Skeletal muscle satellite cell (primary cell): ENCODE results near the gene PPFIBP1.

ENCODE experiments used
- H3K27me3 ChIP-seq: 2 replicates; pipeline ENCODE4 v1.7.0; 2013; ENCODE audit warnings: low read length; ENCODE audit not compliant: control insufficient read depth, insufficient read depth
- H3K36me3 ChIP-seq: 2 replicates; pipeline ENCODE4 v1.7.0; 2013; ENCODE audit warnings: mild to moderate bottlenecking, control low read depth, low read length; ENCODE audit not compliant: insufficient read depth
- H3K4me1 ChIP-seq: 2 replicates; pipeline ENCODE4 v1.7.0; 2013; ENCODE audit warnings: low read length; ENCODE audit not compliant: control insufficient read depth, insufficient read depth
- H3K4me2 ChIP-seq: 2 replicates; pipeline ENCODE4 v1.7.0; 2013; ENCODE audit warnings: mild to moderate bottlenecking, low read length
- H3K4me3 ChIP-seq: 2 replicates; pipeline ENCODE4 v1.7.0; 2013; ENCODE audit warnings: low read length
- H3K9ac ChIP-seq: 2 replicates; pipeline ENCODE4 v1.7.0; 2013; ENCODE audit warnings: mild to moderate bottlenecking, low read depth, low read length, moderate library complexity
- H3K9me3 ChIP-seq: replicated peaks from 2 replicates; pipeline ENCODE4 v1.7.0; 2013; ENCODE audit warnings: mild to moderate bottlenecking, control low read depth, low read length

PPFIBP1 gene

DNA sequence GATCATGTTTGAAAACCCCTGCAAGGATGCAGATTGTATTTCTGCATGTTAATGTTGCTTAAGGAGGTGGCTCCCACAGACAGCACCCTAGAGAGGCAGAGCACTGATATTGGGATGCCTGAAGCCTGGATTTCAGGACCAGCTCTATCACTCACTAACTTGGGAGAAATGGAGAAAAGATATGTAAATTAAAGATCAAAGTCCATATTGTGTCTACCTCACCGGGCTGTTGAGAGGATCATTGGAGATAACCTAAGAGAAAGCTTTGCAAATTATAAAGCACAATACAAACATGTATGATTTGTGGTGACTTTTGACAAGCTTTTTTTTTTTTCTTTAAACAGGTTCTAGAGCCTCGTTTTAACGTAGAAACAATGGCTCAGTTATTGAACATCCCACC lies 164.7 kb downstream of the PPFIBP1 start:
- Histone ChIP-seq H3K4me2 (no peak overlapping the region), H3K4me3 (no peak overlapping the region), H3K9me3 (no peaks in the 10 kb centered on the region), H3K36me3 (peaks cover 85% of the 10 kb centered on the region), H3K4me1 (no peaks in the 10 kb centered on the region), H3K27me3 (no peaks in the 10 kb centered on the region), H3K9ac (no peak overlapping the region)

DNA sequence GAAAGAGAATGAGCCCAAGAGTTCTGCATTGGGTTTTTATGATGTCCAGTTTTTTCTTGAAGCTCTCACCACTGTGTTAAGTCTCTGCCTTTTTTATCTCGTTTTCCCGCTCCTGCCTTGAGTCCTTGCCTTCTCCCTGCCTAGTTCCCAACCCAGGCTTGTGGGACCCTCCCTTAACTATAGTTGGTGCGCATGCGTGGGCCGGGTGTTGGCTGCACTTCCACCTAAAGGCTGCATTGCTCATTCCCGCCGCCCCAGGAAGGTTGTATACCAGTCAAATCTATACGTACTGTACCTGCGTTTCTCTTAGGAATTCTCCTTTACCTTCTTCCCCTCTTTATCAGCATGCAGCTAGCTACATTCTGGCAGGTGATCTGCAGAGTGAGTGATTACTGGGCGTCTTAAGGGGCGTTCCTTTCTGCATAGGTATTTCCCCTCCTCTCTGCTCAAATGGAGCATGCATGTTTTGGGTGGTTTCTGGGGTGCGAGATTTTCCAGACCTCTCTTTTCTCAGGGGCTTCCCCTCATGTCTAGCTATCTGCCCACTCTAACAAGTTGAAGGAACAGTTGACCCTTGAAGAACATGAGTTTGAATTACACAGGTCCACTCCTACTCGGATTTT lies 165.7 kb downstream of the PPFIBP1 start:
- Histone ChIP-seq H3K9me3 (no peaks in the 10 kb centered on the region), H3K4me1 (no peaks in the 10 kb centered on the region), H3K27me3 (no peaks in the 10 kb centered on the region), H3K36me3 (peaks cover 88% of the 10 kb centered on the region), H3K9ac (no peak overlapping the region), H3K4me2 (no peak overlapping the region), H3K4me3 (no peak overlapping the region)

DNA sequence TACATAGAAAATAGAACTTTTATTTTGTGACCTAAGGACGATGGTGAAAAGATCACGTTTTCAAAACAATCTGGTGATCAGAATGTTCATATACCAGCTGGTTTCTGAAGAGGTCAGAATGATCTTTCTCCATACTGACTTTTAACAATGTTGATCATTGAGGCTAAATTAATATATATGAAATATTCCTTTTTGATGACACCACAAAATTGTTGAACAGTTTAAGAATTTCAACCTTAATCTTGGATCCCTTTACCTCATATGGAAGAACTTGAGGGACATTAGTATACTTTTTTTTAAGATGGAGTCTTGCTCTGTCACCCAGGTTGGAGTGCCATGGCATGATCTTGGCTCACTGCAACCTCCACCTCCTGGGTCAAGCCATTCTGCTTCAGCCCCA lies 169.4 kb downstream of the PPFIBP1 start:
- Histone ChIP-seq H3K4me2 (no peak overlapping the region), H3K4me1 (no peaks in the 10 kb centered on the region), H3K4me3 (no peak overlapping the region), H3K9ac (no peak overlapping the region), H3K36me3 (peaks cover 75% of the 10 kb centered on the region), H3K9me3 (no peaks in the 10 kb centered on the region), H3K27me3 (no peaks in the 10 kb centered on the region)

DNA sequence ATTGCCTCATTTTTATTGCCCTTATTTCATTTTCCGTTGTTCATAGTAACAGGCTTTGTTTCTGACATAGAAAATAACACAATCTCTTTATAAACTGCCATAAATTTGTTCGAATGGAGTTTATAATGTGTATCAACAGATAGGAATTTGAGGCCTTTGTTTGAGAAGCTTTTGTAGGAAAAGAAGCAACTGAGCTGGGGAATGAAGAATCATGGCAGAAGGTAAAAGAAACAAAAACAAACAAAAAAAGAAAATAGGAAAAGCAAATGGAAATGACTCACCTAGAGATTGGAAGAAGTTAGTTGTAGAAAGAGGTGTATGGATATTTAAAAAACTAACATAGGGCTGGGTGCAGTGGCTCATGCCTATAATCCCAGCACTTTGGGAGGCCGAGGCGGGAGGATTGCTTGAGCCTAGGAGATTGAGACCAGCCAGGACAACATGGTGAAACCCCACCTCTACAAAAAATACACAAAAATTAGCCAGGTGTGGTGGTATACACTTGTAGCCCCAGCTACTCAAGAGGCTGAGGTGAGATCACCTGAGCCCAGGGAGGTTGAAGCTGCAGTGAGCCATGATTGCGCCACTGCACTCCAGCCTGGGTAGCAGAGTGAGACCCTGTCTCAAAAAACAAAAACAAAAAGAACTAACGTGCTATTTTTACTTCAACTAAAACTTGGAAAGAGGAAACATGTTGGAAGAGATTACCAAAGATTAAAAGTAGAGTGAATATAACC lies 171.7 kb downstream of the PPFIBP1 start:
- H3K4me1 ChIP-seq: no peaks in the 10 kb centered on the region
- H3K9me3 ChIP-seq: no peaks in the 10 kb centered on the region
- no peak overlapping the region for H3K4me3 ChIP-seq
- H3K36me3 ChIP-seq: peaks cover 56% of the 10 kb centered on the region
- H3K4me2 ChIP-seq: no peak overlapping the region
- no peaks in the 10 kb centered on the region for H3K27me3 ChIP-seq
- no peak overlapping the region for H3K9ac ChIP-seq

DNA sequence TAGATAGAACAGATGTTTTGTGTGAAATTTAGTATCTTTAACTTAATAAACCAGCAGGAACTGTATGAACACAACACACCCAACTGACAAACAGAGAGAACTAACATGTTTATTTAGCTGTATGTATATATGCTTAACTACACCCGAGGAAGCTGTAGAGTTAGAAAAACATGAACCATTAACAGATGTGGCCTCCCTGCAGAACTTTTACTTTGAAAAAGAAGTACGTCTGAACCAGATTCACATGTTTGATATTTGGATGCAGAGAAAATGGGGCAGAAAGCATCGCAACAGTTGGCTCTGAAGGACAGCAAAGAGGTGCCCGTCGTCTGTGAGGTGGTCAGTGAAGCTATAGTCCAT lies 172.3 kb downstream of the PPFIBP1 start, which contains the start of gene REP15:
TSS of gene REP15 (plus strand) at position 155 of the 360 bp plus-strand sequence. CDS start at position 271, 116 bp downstream.
- H3K36me3 ChIP-seq: peaks cover 50% of the 10 kb centered on the region

DNA sequence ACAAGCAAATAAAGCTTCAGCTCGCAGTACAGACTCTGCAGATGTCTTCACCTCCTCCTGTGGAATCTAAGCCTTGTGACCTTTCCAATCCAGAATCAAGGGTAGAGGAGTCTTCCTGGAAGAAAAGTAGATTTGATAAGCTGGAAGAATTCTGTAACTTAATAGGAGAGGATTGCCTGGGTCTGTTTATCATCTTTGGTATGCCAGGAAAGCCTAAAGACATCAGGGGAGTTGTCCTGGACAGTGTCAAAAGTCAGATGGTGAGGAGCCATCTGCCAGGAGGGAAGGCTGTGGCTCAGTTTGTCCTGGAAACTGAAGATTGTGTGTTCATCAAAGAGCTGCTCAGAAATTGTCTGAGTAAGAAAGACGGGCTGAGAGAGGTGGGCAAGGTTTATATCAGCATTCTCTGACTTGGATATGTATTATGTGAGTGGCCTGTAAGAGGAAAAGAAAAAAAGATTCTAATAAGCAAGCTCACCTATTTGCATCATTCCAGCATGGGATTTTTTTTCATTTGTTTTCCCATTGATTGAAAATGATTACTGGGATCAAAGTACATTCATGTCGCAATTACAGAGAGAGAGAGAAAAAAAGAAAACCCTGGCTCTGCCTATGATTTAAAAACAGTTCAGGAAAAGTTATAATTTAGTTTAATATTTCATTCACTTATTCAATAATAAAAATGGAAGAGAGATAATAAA lies 173.0 kb downstream of the PPFIBP1 start:
- H3K36me3 ChIP-seq: peaks cover 43% of the 10 kb centered on the region
- H3K27me3 ChIP-seq: no peaks in the 10 kb centered on the region
- no peaks in the 10 kb centered on the region for H3K9me3 ChIP-seq
- no peaks in the 10 kb centered on the region for H3K4me1 ChIP-seq
- H3K4me2 ChIP-seq: no peak overlapping the region
- H3K4me3 ChIP-seq: no peak overlapping the region
- H3K9ac ChIP-seq: no peak overlapping the region

More for the DNA sequence above, 172.3 kb downstream of the PPFIBP1 start, which contains the start of gene REP15:
- Histone ChIP-seq H3K27me3 (no peaks in the 10 kb centered on the region), H3K4me1 (no peaks in the 10 kb centered on the region), H3K9me3 (no peaks in the 10 kb centered on the region), H3K9ac (no peak within 1 kb of the TSS), H3K4me2 (no peak within 1 kb of the TSS), H3K4me3 (no peak within 1 kb of the TSS)

DNA sequence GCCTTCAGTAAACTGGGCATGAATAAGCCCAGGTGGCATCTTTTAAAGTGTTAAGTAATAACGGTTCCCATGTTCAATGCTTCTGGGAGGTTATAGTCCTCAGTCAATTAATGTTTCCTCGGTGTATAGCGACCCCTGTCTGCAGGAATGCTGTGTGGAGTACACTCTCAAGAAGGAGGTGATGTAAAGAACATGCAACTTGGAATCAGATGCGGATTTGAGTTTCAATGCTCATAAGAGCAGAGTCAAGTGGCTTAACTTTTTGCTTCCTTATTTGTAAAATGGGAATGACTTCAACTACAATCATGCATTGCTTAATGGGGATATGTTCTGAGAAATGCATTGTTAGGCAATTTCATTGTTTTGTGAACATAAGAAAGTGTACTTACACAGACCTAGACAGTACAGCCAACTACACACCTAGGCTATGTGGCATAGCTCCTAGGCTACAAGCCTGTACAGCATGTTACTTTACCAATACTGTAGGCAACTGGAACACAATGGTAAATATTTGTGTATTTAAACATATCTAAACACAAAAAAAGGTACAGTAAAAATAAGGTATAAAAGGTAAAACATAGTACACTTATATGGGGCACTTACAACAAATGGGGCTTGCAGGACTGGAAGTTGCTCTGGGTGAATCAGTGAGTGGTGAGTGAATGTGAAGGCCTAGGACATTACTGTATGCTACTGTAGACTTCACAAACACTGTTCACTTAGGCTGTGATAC lies 179.9 kb downstream of the PPFIBP1 start:
- Histone ChIP-seq H3K9me3 (no peaks in the 10 kb centered on the region), H3K4me2 (no peak overlapping the region), H3K9ac (no peak overlapping the region), H3K27me3 (no peaks in the 10 kb centered on the region), H3K4me3 (no peak overlapping the region), H3K36me3 (peaks cover 1% of the 10 kb centered on the region), H3K4me1 (no peaks in the 10 kb centered on the region)

DNA sequence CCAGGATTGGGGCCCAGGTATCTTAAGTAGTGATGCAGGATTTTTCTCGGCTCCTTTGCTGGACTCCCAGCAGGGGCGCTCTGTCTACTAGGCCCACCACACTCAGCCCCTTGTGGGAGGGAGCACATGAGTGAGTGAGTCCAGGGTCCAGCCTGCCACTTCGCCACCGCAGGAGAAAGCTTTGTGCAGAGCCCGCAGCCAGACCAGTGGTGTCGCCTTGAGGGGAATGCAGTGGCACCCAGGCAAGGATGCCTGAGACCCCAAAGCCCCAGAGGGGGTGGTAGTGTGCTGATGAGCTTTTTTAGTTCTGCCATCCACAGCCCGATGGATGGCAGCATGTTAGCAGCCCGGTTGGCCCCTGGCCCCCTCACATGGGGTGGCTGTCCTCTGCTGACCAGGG lies 181.3 kb downstream of the PPFIBP1 start:
- no peaks in the 10 kb centered on the region for H3K4me1 ChIP-seq
- H3K9me3 ChIP-seq: no peaks in the 10 kb centered on the region
- no peak overlapping the region for H3K4me3 ChIP-seq
- no peak overlapping the region for H3K9ac ChIP-seq
- no peak overlapping the region for H3K4me2 ChIP-seq
- no peaks in the 10 kb centered on the region for H3K27me3 ChIP-seq
- no peaks in the 10 kb centered on the region for H3K36me3 ChIP-seq

DNA sequence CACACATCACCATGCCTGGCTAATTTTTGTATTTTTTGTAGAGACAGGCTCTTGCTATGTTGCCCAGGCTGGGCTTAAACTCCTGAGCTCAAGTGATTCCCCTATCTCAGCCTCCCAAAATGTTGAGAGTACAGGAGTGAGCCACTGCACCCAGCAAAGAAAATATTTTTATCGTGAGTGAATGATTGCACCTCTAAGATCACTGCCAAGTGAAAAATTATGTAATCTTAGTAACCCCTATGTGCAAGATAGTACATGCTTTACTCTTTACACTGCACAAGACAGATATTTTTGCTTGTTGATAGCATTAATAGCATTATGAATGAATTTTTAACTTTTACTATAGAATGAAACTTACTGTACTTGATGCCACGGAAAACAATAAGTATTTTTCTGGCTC lies 183.2 kb downstream of the PPFIBP1 start:
- Histone ChIP-seq H3K27me3 (no peaks in the 10 kb centered on the region), H3K9me3 (no peaks in the 10 kb centered on the region), H3K4me1 (peaks cover 7% of the 10 kb centered on the region), H3K9ac (no peak overlapping the region), H3K36me3 (no peaks in the 10 kb centered on the region), H3K4me3 (no peak overlapping the region), H3K4me2 (no peak overlapping the region)

DNA sequence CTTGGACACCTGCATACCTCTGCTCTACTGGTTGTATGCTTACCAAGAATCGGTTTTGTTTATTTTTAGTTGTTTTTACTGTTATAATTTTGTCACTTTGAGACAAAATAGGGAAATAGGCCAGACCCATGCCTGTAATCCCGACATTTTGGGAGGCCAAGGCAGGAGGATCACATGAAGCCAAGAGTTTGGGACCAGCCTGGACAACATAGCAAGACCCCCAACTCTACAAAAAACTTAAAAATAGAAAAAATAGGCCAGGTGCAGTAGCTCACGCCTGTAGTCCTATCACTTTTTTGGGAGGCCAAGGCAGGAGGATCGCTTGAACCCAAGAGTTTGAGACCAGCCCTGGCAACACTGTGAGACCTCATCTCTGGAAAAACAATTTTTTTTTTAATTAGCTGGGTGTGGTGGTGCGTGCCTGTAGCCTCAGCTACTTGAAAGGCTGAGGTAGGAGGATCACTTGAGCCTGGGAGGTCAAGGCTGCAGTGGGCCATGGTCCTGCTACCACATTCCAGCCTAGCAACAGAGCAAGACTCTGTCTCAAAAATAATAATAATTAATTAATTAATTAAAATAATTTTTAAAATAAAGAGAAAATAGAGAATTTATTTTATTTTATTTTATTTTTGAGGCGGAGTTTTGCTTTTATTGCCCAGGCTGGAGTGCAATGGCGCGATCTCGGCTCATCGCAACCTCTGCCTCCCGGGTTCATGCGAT lies 185.4 kb downstream of the PPFIBP1 start:
- Histone ChIP-seq H3K4me1 (peaks cover 8% of the 10 kb centered on the region), H3K9ac (peak overlapping the region; percentile 88), H3K4me3 (peak overlapping the region; percentile 92), H3K36me3 (peaks cover 4% of the 10 kb centered on the region), H3K27me3 (no peaks in the 10 kb centered on the region), H3K4me2 (peak overlapping the region; percentile 90), H3K9me3 (no peaks in the 10 kb centered on the region)
